Epidermal melanocyte (primary cell): ENCODE measurements around the gene CCL22.
"Not testable (repeated sequence)": the region's sequence is repeated elsewhere in the genome, so short reads cannot be mapped to it uniquely, and the experiment has no call there.

Experiments
- DNase-seq: peaks from one replicate; pipeline ENCODE4 v3.0.0; 2011; ENCODE audit warnings: low spot score; ENCODE audit not compliant: insufficient read length

Gene CCL22

DNA sequence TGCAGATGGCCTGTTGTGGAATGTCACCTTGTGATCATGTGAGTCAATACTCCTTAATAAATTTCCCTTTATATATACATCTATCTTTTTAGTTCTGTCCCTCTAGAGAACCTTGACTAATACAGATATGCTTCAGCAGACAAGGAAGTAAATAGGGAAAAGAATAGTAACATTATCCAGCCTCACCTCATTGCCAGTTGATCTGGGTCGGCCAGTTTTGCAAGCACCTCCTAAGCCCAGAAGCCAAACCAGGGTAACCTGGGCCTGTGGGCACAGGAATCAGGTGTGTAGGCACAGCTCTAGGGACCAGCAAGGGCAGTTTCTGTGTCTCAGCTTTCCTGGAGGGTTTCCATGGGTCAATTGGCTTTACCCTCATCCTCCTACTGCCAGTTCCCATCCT is 34.1 kb downstream of the CCL22 start:
- DNase-seq: no peak

DNA sequence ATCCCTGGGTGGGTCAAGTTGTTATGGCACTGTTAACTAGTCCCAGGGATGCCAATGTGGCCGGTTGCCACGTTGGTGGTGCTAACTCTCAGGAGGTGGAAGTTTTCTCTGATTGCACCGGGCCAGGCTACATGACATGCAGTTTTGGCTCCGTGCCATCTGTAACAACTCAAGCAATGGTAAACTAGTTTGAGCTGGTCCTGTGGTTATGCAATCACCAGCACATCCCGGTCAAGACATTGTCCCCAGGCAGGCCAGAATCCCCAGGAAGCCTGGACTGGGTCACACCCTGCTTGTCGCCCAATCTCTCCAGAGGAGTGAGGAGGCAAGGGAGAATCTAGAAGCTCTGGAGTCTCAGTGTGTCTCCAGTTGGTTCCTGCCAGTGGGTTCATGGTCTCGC is 35.9 kb downstream of the CCL22 start:
- no peak for DNase-seq

DNA sequence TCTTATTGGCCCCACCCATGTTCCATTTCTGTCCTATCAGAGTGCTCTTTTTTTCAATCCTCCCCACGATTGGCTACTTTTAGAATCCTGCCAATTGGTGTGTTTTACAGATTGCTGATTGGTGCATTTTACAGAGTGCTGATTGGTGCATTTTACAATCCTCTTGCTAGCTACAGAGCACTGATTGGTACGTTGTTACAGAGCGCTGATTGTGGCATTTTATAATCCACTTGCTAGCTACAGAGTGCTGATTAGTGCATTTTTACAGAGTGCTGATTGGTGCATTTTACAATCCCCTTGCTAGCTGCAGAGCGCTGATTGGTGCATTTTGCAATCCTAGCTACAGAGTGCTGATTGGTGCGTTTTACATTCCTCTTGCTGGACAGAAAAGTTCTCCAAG is 36.4 kb downstream of the CCL22 start:
- DNase-seq: no peak

- DNase-seq: no peak
These were observed 38.2 kb downstream of the CCL22 start for GRCh38 chr16:57396786-57397185.

- not testable (repeated sequence) for DNase-seq
These were observed 38.9 kb downstream of the CCL22 start for GRCh38 chr16:57397493-57397892.

GRCh38 chr16:57401943-57402640 is 43.5 kb downstream of the CCL22 start:
- DNase-seq: no peak

DNA sequence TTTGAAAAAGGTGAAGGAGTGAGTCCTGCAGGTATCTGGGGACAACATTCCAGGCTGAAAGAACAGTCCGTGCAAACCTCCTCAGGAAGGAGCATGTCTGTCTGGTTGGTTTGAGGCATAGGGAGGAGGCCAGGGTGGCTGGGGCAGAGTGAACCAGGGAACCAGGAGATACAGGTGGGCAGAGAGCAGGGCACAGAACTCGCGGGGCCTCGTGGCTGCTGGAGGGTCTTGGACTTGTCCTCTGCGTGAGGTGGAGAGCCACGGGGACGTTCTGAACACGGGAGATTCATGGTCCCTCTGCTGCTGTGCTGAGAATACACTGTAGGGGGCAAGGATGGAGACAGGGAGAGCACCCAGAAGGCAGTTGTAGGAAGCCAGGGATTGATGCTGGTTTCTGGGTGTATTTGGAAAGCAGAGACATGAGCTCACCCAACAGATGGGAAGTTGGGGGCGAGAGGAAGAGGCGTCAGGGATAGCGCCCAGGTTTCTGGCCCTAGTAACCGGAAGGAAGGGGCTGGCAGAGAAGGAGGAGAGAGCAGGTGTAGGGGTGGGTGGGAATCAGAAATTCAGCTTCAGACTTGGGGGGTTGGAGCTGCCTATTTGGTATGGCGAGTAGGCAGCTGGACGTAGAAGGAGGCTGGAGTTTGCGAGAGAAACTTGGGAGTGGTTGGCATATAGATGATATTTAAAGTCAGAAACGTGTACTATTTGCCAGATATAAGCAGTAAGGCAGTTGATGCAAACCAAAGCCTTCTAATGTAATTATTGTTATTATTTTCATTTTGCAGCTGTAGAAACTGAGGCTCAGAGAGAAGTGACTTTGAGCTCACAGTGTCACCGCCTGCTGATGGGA is 45.6 kb downstream of the CCL22 start, which contains the start of gene CCL17:
Gene CCL17 (plus strand): TSS at position 803 of the 853 bp plus-strand sequence. CDS start 9,166 bp downstream, outside the sequence.
- DNase-seq: no peak

GRCh38 chr16:57405097-57405496 is 46.5 kb downstream of the CCL22 start:
- no peak for DNase-seq

DNA sequence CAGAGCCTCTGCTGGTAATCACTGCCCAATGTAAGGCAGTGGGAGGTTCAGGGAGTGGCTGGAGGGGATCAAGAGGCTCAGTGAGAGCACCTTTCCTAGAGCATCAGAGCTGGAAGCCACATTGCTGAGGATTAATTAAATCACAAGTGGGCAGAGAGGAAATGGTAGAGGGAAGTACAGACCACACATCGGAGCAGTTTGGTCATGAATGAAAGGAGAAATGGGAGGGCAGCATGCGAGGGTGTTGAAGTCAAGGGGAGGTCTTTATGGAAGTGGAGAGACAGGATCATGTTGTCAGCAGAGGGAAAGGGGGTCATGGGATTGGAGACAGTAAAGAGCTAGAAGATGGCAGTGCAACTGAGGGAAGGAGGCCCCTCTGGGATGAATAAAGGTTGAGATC is 48.3 kb downstream of the CCL22 start:
- DNase-seq: no peak

- no peak for DNase-seq
These were observed 49.2 kb downstream of the CCL22 start for GRCh38 chr16:57407521-57408353.

DNA sequence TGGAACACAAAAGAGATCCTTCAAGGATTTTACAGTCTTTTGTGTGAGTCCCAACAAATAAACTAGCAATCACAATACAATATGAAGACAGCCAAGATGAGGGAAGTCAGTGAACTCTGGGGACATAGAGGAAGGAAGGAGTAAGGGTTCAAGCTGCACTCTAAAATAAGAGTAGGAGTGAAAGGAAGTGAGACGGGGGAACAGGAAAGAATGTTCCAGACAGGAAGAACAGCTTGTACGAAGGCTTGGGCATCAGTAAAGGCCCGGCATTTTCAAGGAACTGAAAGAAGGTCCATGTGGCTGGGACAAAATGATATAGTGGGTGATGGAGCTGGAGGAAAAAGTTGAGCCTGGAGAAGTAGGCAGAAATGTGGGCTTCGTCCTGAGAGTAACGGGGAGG is 50.5 kb downstream of the CCL22 start:
- no peak for DNase-seq

- DNase-seq: no peak
These were observed 51.4 kb downstream of the CCL22 start for GRCh38 chr16:57409870-57410587.

- DNase-seq: no peak
These were observed 52.9 kb downstream of the CCL22 start for GRCh38 chr16:57411362-57411976.

DNA sequence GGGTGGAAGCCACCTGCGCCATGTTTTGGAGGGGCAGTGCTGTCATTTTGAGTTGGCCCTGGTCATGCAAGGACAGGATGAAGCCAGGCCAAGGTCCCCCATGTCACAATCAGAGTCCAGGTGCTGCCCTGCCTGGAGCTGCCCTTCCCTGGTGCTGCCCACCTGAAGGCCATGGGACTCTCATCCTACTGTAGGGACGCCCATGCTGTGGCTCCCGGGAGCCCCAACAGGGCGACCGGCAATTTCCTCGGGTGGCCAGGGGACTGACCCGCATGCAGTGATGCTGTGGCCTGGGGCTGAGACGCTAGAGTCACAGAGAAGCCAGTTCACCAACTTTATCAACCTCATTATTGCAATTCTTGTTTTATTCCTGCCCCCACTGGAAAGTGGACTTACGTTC is 54.0 kb downstream of the CCL22 start:
- DNase-seq: no peak

GRCh38 chr16:57413301-57413730 is 54.7 kb downstream of the CCL22 start:
- DNase-seq: no peak

DNA sequence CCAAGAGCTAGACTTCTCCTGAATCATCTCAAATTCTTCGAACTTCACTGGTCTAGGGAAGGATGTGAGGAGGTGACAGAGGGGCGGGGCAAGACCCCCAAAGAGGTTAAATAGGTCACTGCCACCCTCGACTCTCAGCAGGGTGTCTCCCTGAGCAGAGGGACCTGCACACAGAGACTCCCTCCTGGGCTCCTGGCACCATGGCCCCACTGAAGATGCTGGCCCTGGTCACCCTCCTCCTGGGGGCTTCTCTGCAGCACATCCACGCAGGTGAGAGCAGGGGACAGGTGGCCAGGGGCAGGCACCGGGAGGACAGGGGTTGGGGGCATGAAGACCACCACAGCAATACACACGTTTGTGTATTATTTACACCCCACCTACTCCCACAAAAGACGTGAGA is 55.1 kb downstream of the CCL22 start:
- DNase-seq: no peak
